ENCODE results near the gene C6orf132.

GRCh38 chr6:42150254-42150653 lies 7.8 kb upstream of the C6orf132 start:
- TF ChIP-seq CTCF (conservative IDR thresholded peaks at IDR 0.05; ENCODE audit: low read depth, low read length) (no peak), EZH2 (IDR thresholded peaks at IDR 0.05; ENCODE audit: borderline replicate concordance, low read depth, low read length, poor library complexity, severe bottlenecking) (no peak)
